PC-3 (cell line): ENCODE results near the gene OTOS.

ENCODE experiments used
- CTCF ChIP-seq: fragments of 300-600 bp; sonication (generic); conservative IDR thresholded peaks from 2 replicates; pipeline ENCODE4 v1.5.1; 2017; ENCODE audit warnings: antibody characterized with exemption, low read depth, mild to moderate bottlenecking, low read length
- EZH2 ChIP-seq: fragments of 300-600 bp; sonication (generic); IDR thresholded peaks from one replicate; pipeline ENCODE4 v1.6.1; 2017; ENCODE audit warnings: antibody characterized with exemption, mild to moderate bottlenecking, low read length; ENCODE audit not compliant: unreplicated experiment

- TF ChIP-seq CTCF: no peak
- TF ChIP-seq EZH2: no peak
Measured at GRCh38 chr2:240161087-240161750, 20.8 kb upstream of the OTOS start.
